Testis (tissue), 2 donors: ENCODE data around the gene CASP2.

Experiments used
- POLR2A ChIP-seq: fragments of 450-650 bp; IDR thresholded peaks from one replicate; pipeline ENCODE4 v1.6.1; 2017; ENCODE audit warnings: antibody characterized with exemption, mild to moderate bottlenecking, moderate library complexity
- TF ChIP-seq, protein P1 (sequence below), 3 experiments: fragments of 450-650 bp in 2 of 3; fragments of 200-600 bp in 1 of 3; sonication (generic) in 1 of 3; IDR thresholded peaks; one replicate each; pipeline ENCODE4 v1.5.1; 2016 to 2019; ENCODE audit warnings: antibody characterized with exemption in 3 of 3, mild to moderate bottlenecking in 2 of 3, moderate library complexity in 1 of 3

- TF ChIP-seq, protein P1, sequence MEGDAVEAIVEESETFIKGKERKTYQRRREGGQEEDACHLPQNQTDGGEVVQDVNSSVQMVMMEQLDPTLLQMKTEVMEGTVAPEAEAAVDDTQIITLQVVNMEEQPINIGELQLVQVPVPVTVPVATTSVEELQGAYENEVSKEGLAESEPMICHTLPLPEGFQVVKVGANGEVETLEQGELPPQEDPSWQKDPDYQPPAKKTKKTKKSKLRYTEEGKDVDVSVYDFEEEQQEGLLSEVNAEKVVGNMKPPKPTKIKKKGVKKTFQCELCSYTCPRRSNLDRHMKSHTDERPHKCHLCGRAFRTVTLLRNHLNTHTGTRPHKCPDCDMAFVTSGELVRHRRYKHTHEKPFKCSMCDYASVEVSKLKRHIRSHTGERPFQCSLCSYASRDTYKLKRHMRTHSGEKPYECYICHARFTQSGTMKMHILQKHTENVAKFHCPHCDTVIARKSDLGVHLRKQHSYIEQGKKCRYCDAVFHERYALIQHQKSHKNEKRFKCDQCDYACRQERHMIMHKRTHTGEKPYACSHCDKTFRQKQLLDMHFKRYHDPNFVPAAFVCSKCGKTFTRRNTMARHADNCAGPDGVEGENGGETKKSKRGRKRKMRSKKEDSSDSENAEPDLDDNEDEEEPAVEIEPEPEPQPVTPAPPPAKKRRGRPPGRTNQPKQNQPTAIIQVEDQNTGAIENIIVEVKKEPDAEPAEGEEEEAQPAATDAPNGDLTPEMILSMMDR (IDR thresholded peaks at IDR 0.05): no peak
- no peak for TF ChIP-seq POLR2A
Observed at GRCh38 chr7:143308632-143309031, 20.5 kb downstream of the CASP2 start.
